ENCODE data around the gene SNED1.
A peak's percentile ranks its signal among the peaks of the same experiment; 100 is the strongest.

Gene SNED1

DNA sequence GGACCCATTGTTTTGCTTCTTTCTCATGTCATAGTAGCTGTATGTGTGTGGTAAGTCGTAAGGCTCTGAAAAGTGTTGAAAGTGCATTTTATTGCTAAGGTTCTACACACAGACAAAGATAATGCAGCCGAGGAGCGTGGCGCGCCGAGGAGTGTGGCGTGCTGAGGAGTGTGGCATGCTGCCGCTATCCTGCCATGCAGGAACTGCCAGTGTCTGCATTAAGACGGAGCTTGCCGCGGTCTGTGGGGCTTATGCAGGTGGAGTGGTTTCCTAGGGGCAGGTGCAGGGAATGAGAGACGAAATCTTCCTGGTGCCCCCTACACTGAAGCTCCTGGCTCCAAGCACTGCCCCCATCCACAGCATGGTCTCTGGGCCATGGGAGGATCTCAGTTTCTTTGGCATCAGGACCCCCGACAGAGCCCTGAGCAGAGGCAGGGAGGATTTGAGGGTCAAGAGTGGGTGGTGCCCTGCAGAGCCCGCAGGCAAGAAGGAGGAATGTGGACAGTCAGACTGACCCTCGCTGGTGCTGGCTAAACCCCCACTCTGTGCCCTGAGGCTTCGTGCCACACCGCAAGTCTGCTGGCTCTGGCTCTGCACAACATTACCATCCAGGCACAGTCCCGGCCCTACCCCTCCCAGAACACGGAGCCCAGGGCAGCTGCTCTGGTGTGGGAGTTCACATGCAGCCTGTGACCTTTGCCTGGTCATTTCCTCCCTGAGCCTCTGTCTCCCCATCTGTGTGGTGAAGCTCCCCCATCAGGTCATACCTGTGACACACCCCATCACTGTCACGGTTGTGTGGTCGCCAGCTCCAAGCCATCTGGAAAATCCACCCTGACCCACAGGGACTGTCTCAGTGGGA lies 3.2 kb downstream of the SNED1 start:
- no peak overlapping the region for H3K4me3 Mint-ChIP-seq
- H3K4me1 Mint-ChIP-seq, result peaks cover 41% of the 10 kb centered on the region
- no peak for ATAC-seq
- DNase-seq, result no peak
- no peak overlapping the region for H3K27ac Mint-ChIP-seq
- peaks cover 9% of the 10 kb centered on the region for H3K27me3 Mint-ChIP-seq
- peaks cover 20 to 36% of the 10 kb centered on the region in 2 donors for H3K9me3 Mint-ChIP-seq

DNA sequence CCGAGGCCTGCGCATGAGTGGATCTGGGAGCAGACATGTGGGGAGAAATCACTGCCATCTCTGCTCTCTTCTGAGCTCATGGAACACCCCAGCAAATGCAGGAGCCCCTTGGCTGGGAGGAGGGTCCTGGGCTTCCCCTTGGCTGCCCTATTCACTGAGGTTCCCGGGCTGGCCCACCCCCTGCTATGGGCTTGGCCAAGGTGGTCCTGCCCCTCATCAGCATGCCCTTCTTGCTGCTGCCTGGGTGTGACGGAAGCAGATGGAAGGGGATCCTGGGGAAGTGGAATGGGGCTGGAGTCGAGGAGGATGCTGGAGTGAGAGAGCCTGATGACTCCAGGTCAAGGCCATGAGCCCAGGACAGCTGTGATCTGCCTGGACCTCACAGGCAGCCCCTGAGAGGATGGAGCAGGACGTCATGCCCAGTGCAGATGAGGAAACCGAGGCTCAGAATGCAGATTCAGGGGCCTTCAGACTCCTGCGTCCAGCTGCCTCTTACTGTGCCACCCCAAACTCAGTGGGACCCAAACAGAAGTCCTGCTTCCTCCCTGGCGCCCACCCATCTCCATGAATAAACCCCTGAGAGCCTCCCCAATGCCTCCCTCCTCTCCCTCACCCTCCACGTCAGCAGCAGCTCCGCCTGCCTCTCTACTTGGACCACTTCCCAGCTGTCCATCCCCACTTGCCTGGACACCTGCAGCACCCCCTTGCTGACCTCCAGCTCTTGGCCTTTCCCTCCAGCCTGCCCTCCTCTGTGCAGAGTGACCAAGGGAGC lies 4.0 kb downstream of the SNED1 start:
- ATAC-seq (no peak), DNase-seq (no peak)
- peaks cover 37% of the 10 kb centered on the region for H3K4me1 Mint-ChIP-seq

DNA sequence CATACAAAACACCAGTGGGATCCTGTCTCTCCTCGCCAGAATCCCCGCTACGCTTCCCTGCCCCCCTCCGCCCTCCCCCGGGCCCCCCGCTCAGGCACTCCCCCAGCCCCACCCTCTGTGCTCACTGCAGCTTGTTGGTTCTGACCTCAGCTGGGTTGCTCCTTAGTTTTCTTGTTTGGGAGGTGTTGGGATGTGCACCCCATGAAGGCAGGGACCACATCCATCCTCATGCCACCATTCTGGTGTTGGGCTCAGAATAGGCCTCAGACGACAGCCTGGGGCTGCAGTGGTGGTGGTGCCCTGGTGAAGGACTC lies 4.6 kb downstream of the SNED1 start:
- ATAC-seq (no peak), DNase-seq (no peak)
- H3K4me3 Mint-ChIP-seq, result no peak overlapping the region
- H3K9me3 Mint-ChIP-seq, result peaks cover 21 to 37% of the 10 kb centered on the region in 2 donors
- peaks cover 34% of the 10 kb centered on the region for H3K4me1 Mint-ChIP-seq
- peaks cover 9% of the 10 kb centered on the region for H3K27me3 Mint-ChIP-seq
- H3K27ac Mint-ChIP-seq, result no peak overlapping the region

More for the DNA sequence above, 4.0 kb downstream of the SNED1 start:
- H3K27ac Mint-ChIP-seq, result no peak overlapping the region
- no peak overlapping the region for H3K4me3 Mint-ChIP-seq
- peaks cover 9% of the 10 kb centered on the region for H3K27me3 Mint-ChIP-seq
- peaks cover 21 to 37% of the 10 kb centered on the region in 2 donors for H3K9me3 Mint-ChIP-seq

DNA sequence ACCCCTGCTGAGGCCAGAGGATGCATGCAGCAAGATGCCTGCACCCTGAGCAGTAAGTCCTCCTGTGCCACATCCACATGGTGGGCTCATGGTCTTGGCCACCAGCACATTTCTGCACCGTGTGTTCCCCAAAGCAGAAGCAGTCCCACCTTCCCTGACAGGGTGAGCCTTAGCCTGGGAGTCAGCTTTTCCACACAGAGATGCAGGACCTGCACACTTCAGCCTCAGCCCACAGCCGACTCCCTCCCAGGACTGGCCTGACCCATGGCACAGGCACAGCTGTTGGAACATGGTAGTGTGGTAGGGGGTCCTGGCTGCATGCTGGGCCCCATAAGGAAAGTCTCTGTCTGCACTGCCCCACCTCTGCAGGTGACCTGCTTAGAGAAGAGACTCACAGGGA lies 5.0 kb downstream of the SNED1 start:
- ATAC-seq (no peak), DNase-seq (no peak)
- no peak overlapping the region for H3K27ac Mint-ChIP-seq
- H3K4me1 Mint-ChIP-seq, result peaks cover 36% of the 10 kb centered on the region
- peaks cover 9% of the 10 kb centered on the region for H3K27me3 Mint-ChIP-seq
- H3K9me3 Mint-ChIP-seq, result peaks cover 21 to 37% of the 10 kb centered on the region in 2 donors
- no peak overlapping the region for H3K4me3 Mint-ChIP-seq

DNA sequence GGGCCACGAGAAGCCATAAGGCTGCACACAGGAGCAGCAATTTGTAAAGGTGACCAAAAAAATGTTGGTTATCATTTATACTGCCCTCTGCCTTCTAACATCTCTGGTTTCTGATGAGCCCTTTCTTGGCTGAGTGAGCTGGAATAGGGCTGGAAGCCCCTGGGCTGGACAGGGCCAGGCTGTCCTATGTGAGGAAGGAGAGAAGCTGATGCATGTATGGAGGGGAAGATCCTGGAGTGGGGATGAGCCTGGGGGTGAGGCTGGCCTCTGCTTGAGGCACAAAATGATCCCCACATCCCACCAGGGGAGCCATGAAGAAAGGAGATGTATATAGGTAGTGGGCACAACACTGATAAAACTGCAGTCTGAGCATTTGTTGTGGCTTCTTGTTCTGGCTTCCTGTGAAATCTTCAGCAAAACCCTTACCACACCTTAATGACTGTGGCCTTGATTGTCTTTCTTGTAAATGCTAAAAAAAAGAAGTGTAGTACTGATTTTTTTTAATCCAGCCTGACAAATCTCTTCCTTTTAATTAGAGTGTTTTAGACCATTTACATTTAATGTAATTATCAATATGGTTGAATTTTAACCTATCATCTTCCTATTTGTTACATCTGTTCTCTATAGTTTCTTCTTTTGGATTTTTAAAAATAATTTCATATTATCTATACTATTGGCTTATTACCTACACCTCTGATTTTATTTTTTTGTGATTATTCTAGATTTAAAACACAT lies 5.6 kb downstream of the SNED1 start:
- Mint-ChIP-seq H3K4me3 (no peak overlapping the region), H3K4me1 (peaks cover 43% of the 10 kb centered on the region), H3K27ac (no peak overlapping the region), H3K9me3 (peaks cover 21 to 37% of the 10 kb centered on the region in 2 donors), H3K27me3 (peaks cover 9% of the 10 kb centered on the region)
- DNase-seq (no peak), ATAC-seq (no peak)

DNA sequence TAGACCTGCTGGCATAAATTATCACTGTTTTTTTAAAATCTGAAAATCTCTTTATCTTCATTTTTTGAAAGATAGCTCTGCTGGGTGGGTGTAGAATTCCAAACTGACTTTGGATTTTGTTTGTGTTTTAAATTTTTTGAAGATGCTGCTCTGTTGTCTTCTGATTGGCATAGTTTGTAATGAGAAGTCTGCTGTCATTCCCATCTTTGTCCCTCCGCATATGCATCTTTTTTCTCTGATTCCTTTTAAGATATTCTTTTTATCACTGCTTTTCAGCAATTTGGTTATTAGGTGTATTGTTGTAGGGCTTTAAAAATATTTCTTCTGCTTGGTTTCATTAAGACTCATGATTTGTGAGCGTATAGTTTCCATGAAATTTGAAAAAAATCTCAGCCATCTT lies 7.2 kb downstream of the SNED1 start:
- peaks cover 21 to 37% of the 10 kb centered on the region in 2 donors for H3K9me3 Mint-ChIP-seq
- no peak for DNase-seq
- H3K4me1 Mint-ChIP-seq, result peaks cover 48% of the 10 kb centered on the region
- H3K27ac Mint-ChIP-seq, result no peak overlapping the region
- H3K27me3 Mint-ChIP-seq, result no peaks in the 10 kb centered on the region
- ATAC-seq, result no peak
- no peak overlapping the region for H3K4me3 Mint-ChIP-seq

DNA sequence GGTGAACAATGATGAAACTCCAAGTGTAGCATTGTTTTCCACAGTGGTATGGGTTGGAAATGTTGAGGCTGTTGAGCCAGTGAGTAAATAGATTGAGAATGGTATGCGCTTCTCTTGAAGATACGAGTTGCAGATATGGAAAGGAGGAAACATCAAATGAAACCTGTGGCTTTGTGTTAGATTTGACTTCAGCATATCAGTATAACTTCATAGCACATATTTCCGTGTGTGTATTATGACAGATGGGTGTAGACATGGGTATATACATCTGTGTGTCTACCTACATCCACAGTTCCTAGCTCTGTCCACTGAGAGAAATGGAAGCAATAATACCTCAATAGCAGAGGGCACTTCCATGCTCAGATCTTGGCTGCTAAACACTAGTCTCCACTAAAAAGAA lies 8.0 kb downstream of the SNED1 start:
- Mint-ChIP-seq H3K9me3 (peaks cover 21 to 37% of the 10 kb centered on the region in 2 donors), H3K27ac (no peak overlapping the region), H3K4me1 (peaks cover 57% of the 10 kb centered on the region), H3K4me3 (no peak overlapping the region), H3K27me3 (no peaks in the 10 kb centered on the region)
- ATAC-seq, result no peak
- no peak for DNase-seq

DNA sequence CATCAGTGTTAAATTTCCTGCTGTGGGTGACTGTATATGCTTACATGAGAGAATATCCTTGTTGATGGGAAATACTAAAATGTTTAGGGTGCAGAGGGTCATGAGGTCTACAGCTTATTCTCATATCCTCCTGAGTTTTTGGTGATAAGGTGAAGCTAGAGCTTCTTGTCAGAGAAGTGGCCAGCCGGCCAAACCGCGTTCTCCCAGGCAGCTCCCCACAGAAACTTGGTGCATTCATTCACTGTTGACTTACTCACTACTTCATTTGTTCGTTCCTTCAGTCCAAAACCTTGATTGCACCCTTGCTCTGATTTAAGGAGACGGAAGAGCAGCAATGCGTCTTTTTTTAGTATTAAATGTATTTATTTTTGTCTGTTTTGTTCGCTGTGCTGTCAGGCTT lies 8.7 kb downstream of the SNED1 start:
- no peak for ATAC-seq
- Mint-ChIP-seq H3K4me3 (no peak overlapping the region), H3K27me3 (no peaks in the 10 kb centered on the region), H3K4me1 (peaks cover 58% of the 10 kb centered on the region), H3K27ac (no peak overlapping the region), H3K9me3 (peaks cover 21 to 37% of the 10 kb centered on the region in 2 donors)
- no peak for DNase-seq

DNA sequence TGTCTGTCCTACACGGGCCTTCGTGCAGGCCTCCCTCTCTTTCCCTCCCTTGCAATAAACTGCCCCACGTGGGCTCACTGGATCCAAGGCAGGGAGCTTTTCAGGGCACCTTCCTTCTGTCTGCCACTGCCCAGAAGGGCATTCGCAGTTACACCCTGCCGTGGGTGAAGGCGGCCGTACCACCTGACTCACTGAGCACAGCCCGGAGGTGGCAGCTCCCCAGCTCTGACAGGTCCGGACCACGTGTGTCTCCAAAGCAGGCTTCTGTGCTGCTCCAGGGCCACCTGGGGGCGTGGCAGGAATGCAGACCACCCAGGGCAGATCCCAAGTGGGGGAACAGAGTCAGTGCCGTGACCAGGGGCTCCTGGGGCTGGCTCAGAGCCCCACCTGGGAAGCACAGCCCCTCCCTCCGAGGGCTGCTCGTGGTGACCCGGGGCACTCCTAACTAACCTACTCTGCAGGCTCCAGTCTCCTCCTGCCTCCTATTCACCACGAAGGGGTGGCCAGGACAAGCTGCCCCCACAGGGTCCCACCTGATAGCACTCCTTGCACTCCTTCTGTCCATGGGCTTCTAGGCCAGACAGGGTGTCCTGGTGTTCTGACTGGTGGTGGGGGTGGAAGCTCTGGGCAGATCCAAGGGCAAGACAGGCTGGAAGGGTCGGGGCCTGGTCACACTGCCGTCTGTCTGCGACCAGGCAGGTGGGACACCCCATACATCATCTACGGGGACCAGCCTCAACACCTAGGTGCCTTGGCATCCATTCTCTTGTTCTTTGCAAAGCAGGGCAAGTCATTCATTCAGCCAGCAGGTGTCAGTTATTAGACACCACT lies 9.7 kb downstream of the SNED1 start:
- no peak for DNase-seq
- ATAC-seq, result no peak
- Mint-ChIP-seq H3K9me3 (peaks cover 21 to 27% of the 10 kb centered on the region in 2 donors), H3K4me1 (peaks cover 63% of the 10 kb centered on the region), H3K27me3 (no peaks in the 10 kb centered on the region), H3K4me3 (peak overlapping the region in 1 of 2 donors; percentile 29), H3K27ac (no peak overlapping the region)

DNA sequence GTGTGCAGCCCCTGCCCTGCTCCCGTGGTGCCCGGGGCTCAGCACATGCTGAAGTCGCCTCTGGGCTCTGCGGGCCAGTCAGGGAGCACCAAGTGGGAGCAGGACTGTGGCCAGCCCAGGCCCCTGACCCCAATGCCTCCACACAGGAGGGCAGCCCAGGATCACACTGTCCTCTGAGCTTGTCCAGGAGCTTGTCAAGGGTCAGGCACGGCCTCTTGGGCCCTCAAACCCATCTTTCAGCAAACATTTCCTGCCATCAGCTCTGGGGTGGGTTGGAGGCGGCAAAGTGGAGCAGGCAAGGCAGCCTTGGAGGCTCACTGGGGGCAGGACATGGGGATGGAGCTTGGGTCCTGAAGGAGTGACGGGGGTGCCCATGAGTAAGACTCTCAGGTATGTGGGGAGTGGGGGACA lies 10.3 kb downstream of the SNED1 start:
- Mint-ChIP-seq H3K9me3 (peaks cover 20 to 21% of the 10 kb centered on the region in 2 donors), H3K4me1 (peaks cover 63% of the 10 kb centered on the region), H3K27me3 (no peaks in the 10 kb centered on the region), H3K4me3 (peak overlapping the region; percentile 62 to 83), H3K27ac (peak overlapping the region; percentile 31 to 95)
- no peak for ATAC-seq
- no peak for DNase-seq

DNA sequence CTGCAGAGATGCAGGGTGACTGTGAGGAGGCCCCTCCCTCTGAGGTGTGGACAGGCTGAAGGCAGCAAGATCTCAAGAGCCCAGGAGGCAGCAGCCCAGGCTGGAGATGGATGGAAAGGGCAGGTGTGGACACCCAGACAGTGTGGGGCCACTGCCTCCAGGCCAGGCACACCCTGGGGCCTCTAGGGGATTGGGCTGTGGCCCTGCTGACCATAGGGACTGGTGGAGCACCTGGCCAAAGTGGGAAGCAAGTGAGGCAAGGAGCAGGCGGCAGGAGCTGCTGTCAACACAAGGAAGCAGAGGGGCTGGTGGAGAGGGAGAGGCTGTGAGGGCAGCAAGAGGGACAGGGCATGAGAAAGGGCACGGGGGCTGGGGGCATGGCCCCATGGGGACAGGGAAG lies 10.8 kb downstream of the SNED1 start:
- ATAC-seq (no peak), DNase-seq (no peak)
- Mint-ChIP-seq H3K4me1 (peaks cover 63% of the 10 kb centered on the region), H3K27me3 (no peaks in the 10 kb centered on the region), H3K4me3 (peak overlapping the region; percentile 62 to 83), H3K27ac (peak overlapping the region; percentile 95 to 97), H3K9me3 (peaks cover 16% of the 10 kb centered on the region in 2 donors)

DNA sequence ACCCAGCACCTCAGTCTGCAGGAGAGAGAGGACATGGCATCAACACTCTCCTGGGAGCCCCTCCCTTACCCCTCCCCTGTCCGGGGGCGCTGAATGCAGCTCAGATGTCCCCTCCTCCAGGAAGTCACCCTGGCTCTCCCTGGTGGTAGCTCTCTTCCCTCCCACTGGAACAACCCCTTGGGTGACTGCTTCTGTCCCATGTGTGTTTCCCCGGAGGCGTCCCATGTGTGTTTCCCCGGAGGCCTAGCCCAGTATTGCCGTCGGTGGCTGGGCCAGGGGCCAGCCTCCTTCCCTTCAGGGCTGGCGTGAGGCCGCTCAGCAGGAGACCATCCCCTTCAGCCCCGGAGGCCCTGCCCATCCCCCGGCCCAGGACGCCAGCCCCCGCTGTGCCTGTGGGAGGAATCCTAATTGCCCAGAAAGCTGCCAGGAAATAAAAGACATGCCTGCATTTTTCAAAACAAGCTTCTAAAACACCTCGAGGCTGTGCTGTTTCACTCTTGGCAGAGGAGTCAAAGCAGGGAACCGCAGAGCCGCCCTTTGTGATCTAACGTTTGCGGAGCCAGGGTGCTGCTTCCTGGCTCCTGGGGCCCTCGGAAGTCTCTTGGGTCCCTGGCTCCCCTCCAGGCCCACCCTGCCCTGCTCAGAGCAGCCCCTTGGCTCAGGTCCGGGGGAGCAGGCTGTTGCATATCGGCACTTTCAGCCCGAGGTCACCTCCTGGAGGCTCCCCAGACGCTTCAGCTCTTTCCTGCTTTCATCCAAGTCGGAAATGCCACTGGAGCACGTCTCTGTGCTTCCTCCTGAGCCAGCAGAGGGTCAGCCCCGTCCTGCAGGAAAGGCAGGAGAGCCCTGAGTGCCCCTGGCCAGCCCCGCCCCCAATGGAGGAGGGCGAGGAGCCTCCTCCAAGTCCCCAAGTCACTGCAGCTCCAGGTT lies 11.4 kb downstream of the SNED1 start:
- H3K4me3 Mint-ChIP-seq, result peak overlapping the region; percentile 62 to 83
- DNase-seq (peak; percentile 52 to 66), ATAC-seq (peak; percentile 83)
- H3K9me3 Mint-ChIP-seq, result peaks cover 16% of the 10 kb centered on the region in 2 donors
- H3K4me1 Mint-ChIP-seq, result peaks cover 63% of the 10 kb centered on the region
- H3K27me3 Mint-ChIP-seq, result no peaks in the 10 kb centered on the region
- peak overlapping the region; percentile 95 to 97 for H3K27ac Mint-ChIP-seq

DNA sequence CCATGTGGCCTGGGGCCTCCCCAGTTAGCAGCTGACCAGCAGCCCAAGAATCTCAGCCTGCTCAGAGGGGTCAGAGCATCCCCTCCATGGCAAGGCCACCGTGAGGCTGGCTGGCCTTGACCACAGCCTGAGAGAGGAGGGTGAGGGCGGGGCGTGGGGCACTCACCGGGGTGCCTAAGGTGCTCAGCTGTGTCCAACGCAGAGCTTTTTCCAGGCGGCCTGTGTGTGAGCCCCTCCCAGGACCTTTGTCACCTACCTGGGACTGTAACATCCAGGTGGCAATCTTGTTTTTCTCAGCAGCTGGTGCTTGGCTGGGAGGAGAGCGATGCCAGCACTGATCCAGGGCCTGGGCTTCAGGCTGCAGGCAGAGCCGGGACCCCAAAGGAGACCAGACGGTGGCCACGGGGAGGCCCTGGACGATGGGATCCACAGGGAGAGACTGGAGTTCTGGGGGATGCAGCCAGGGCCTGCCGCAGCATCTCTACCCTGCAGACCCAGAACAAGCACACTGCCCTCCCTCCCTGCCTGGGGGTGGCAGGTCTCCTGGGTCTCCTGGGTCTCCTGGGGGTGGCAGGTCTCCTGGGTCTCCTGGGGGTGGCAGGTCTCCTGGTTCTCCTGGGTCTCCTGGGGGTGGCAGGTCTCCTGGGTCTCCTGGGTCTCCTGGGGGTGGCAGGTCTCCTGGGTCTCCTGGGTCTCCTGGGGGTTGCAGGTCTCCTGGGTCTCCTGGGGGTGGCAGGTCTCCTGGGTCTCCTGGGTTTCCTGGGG lies 12.3 kb downstream of the SNED1 start:
- H3K4me3 Mint-ChIP-seq, result peak overlapping the region; percentile 62 to 83
- peak; percentile 29 for ATAC-seq
- no peaks in the 10 kb centered on the region for H3K27me3 Mint-ChIP-seq
- peak overlapping the region; percentile 95 to 97 for H3K27ac Mint-ChIP-seq
- peaks cover 63% of the 10 kb centered on the region for H3K4me1 Mint-ChIP-seq
- H3K9me3 Mint-ChIP-seq, result peaks cover 10% of the 10 kb centered on the region in 2 donors
- DNase-seq, result no peak

DNA sequence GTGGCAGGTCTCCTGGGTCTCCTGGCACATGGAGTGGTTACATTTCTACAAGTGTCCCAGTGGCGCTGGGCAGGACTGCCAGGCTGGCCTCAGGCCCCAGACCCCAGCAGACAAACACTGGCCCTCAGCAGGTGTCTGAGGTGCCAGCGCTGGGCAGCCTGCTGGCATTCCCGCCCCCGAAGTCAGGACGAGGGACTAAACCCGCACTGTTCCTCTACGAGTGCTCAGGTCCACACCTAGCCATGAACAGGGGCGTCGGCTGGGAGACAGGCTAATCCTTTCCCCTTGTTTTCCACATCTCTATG lies 12.8 kb downstream of the SNED1 start:
- Mint-ChIP-seq H3K27ac (no peak overlapping the region), H3K4me1 (peaks cover 62% of the 10 kb centered on the region), H3K4me3 (no peak overlapping the region), H3K9me3 (peaks cover 4% of the 10 kb centered on the region in 2 donors), H3K27me3 (no peaks in the 10 kb centered on the region)
- DNase-seq (no peak), ATAC-seq (no peak)
